Brain microvascular endothelial cell (primary cell): Measurements from ENCODE around the gene FMO2.

Experiments
- DNase-seq: peaks from one replicate; pipeline ENCODE4 v3.0.0-alpha.2; 2020
- H3K27ac ChIP-seq: fragments of 250-450 bp; sonication (Bioruptor Pico); 2 replicates; pipeline ENCODE4 v1.5.1; 2020; ENCODE audit warnings: mild to moderate bottlenecking, moderate library complexity
- H3K27me3 ChIP-seq: fragments of 250-450 bp; sonication (Bioruptor Pico); replicated peaks from 2 replicates; pipeline ENCODE4 v1.5.1; 2020; ENCODE audit warnings: mild to moderate bottlenecking
- H3K36me3 ChIP-seq: fragments of 250-450 bp; sonication (Bioruptor Pico); replicated peaks from 2 replicates; pipeline ENCODE4 v1.5.1; 2020; ENCODE audit warnings: mild to moderate bottlenecking
- H3K4me3 ChIP-seq: 2 replicates; pipeline ENCODE4 v1.5.1; 2011; ENCODE audit warnings: low read depth, mild to moderate bottlenecking, control low read depth, low read length, moderate library complexity
- CTCF ChIP-seq: IDR thresholded peaks from 2 replicates; pipeline ENCODE4 v1.5.1; 2011; ENCODE audit warnings: low read depth, mild to moderate bottlenecking, moderate library complexity, low read length, control low read depth, inconsistent platforms; ENCODE audit errors: missing control alignments
- in situ Hi-C: cut with HindIII; loops from 2 replicates; pipeline ENCODE4 v1.10.0; 2017; ENCODE audit warnings: low sequenced_read_pairs, low pct_ligation_motif_present

The FMO2 gene

GRCh38 chr1:171179318-171180227 is 5.5 kb upstream of the FMO2 start:
- DNase-seq = no peak
- Histone ChIP-seq H3K36me3 (no peaks in the 10 kb centered on the region), H3K27me3 (no peaks in the 10 kb centered on the region), H3K4me3 (no peak overlapping the region), H3K27ac (no peak overlapping the region)
- no peak for TF ChIP-seq CTCF
- in situ Hi-C loops = no loop called here

- no peak for DNase-seq
- Histone ChIP-seq H3K36me3 (no peaks in the 10 kb centered on the region), H3K27ac (no peak overlapping the region), H3K4me3 (no peak overlapping the region), H3K27me3 (no peaks in the 10 kb centered on the region)
- in situ Hi-C loops = no loop called here
- TF ChIP-seq CTCF = no peak
Measured at GRCh38 chr1:171180670-171181069, 4.4 kb upstream of the FMO2 start.

- peak; percentile 89 for TF ChIP-seq CTCF
- DNase-seq = peak; percentile 46
- Histone ChIP-seq H3K27ac (no peak overlapping the region), H3K36me3 (no peaks in the 10 kb centered on the region), H3K4me3 (no peak overlapping the region), H3K27me3 (no peaks in the 10 kb centered on the region)
- in situ Hi-C loops = no loop called here
Measured at GRCh38 chr1:171188388-171189266, 3.5 kb downstream of the FMO2 start.

GRCh38 chr1:171191992-171192391 is 6.9 kb downstream of the FMO2 start:
- in situ Hi-C loops = no loop called here
- no peak for TF ChIP-seq CTCF
- Histone ChIP-seq H3K36me3 (no peaks in the 10 kb centered on the region), H3K27me3 (no peaks in the 10 kb centered on the region), H3K27ac (no peak overlapping the region), H3K4me3 (no peak overlapping the region)
- no peak for DNase-seq

GRCh38 chr1:171195767-171196166 is 10.7 kb downstream of the FMO2 start:
- Histone ChIP-seq H3K27me3 (no peaks in the 10 kb centered on the region), H3K4me3 (no peak overlapping the region), H3K36me3 (no peaks in the 10 kb centered on the region), H3K27ac (no peak overlapping the region)
- DNase-seq = no peak
- in situ Hi-C loops = no loop called here
- no peak for TF ChIP-seq CTCF
